Hepatocyte (in vitro differentiated cells): ENCODE measurements around the gene PROSER2. TPM values are rescaled to one million over a fixed set of nuclear protein-coding genes. Genes with fewer than 3 reads are reported as not detected.

Experiments
- DNase-seq: peaks from one replicate; pipeline ENCODE4 v3.0.0-alpha.2; 2016; ENCODE audit warnings: low spot score
- H2AFZ ChIP-seq: fragments of 200-600 bp; sonication (generic); 2 replicates; pipeline ENCODE4 v1.6.0; 2016; ENCODE audit warnings: antibody characterized with exemption, mild to moderate bottlenecking
- H3K27ac ChIP-seq: fragments of 200-600 bp; sonication (generic); 2 replicates; pipeline ENCODE4 v1.5.1; 2016; ENCODE audit warnings: mild to moderate bottlenecking
- H3K27me3 ChIP-seq: fragments of 200-600 bp; sonication (generic); 2 replicates; pipeline ENCODE4 v1.6.1; 2016
- H3K36me3 ChIP-seq: fragments of 200-600 bp; sonication (generic); replicated peaks from 2 replicates; pipeline ENCODE4 v1.5.1; 2016; ENCODE audit warnings: low read depth; ENCODE audit not compliant: insufficient read depth
- H3K4me1 ChIP-seq: fragments of 200-600 bp; sonication (generic); 2 replicates; pipeline ENCODE4 v1.5.1; 2016; ENCODE audit warnings: mild to moderate bottlenecking, moderate library complexity; ENCODE audit not compliant: insufficient read depth
- H3K4me2 ChIP-seq: fragments of 200-600 bp; sonication (generic); 2 replicates; pipeline ENCODE4 v1.6.0; 2016
- H3K4me3 ChIP-seq: fragments of 200-600 bp; sonication (generic); 2 replicates; pipeline ENCODE4 v1.5.1; 2016; ENCODE audit warnings: mild to moderate bottlenecking
- H3K79me2 ChIP-seq: fragments of 200-600 bp; sonication (generic); 2 replicates; pipeline ENCODE4 v1.6.0; 2017; ENCODE audit warnings: mild to moderate bottlenecking
- H3K9me2 ChIP-seq: fragments of 200-600 bp; sonication (generic); replicated peaks from 2 replicates; pipeline ENCODE4 v1.6.0; 2017; ENCODE audit warnings: mild to moderate bottlenecking; ENCODE audit not compliant: insufficient read depth
- H3K9me3 ChIP-seq: fragments of 200-600 bp; sonication (generic); 2 replicates; pipeline ENCODE4 v1.5.1; 2016; ENCODE audit warnings: low read depth, mild to moderate bottlenecking
- H4K20me1 ChIP-seq: fragments of 200-600 bp; sonication (generic); 2 replicates; pipeline ENCODE4 v1.6.0; 2016; ENCODE audit warnings: mild to moderate bottlenecking; ENCODE audit not compliant: insufficient read depth, poor library complexity, severe bottlenecking
- EZH2 ChIP-seq: fragments of 200-600 bp; sonication (generic); IDR thresholded peaks from 2 replicates; pipeline ENCODE4 v1.6.1; 2016; ENCODE audit warnings: antibody characterized with exemption, mild to moderate bottlenecking, borderline replicate concordance
- EZH2phosphoT487 ChIP-seq: fragments of 200-600 bp; sonication (generic); IDR thresholded peaks from one replicate; pipeline ENCODE4 v1.6.1; 2018; ENCODE audit warnings: antibody characterized with exemption, mild to moderate bottlenecking, low read depth, moderate library complexity; ENCODE audit not compliant: unreplicated experiment, severe bottlenecking
- WGBS: methylation state at CpG from one replicate; pipeline ENCODE4 v1.1.6; 2016; ENCODE audit warnings: low lambda C conversion rate; ENCODE audit errors: missing lambda C conversion rate; 5-methylcytosine and 5-hydroxymethylcytosine counted together
- polyA plus RNA-seq: library from polyadenylated mRNA; unstranded; fragments of >200 nt; fragmentation: Nextera tagmentation; extraction: Ambion mirVana; gene quantifications from 2 replicates; pipeline ENCODE4 v1.2.1, GENCODE V29; 2016
- total RNA-seq: library from RNA; depleted of rRNA; stranded (reverse); fragments of >200 nt; gene quantifications from 2 replicates; pipeline ENCODE4 v1.2.3, GENCODE V29; 2014
- TF ChIP-seq, protein P1 (sequence below): fragments of 200-600 bp; sonication (generic); IDR thresholded peaks from 2 replicates; pipeline ENCODE4 v1.5.1; 2016; ENCODE audit warnings: antibody characterized with exemption, mild to moderate bottlenecking; ENCODE audit not compliant: poor library complexity

Gene PROSER2
- total and polyA plus RNA-seq, 2 experiments from 2014 or later: 13.3 to 39.9 TPM

DNA sequence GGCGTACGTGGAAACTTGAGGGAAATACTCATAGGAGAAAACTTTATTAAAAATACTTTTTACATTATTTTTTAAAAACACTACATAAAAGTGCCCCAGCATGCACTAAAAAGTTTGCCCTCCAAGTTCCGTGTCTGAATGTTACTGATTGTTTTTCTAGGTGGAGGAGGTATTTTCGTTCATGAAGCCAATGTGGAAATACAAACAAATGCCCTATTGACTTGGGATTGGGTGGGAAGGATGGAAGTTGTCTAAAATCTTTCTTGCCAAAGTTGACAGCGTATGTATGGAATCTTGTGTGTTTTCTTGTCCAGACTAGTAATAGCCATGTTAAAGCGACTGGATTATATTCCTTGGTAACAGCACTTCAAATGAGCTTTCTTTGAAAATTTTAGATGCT is 1.2 kb downstream of the PROSER2 start:
- TF ChIP-seq EZH2 (no peak), EZH2phosphoT487 (no peak)
- TF ChIP-seq, protein P1, sequence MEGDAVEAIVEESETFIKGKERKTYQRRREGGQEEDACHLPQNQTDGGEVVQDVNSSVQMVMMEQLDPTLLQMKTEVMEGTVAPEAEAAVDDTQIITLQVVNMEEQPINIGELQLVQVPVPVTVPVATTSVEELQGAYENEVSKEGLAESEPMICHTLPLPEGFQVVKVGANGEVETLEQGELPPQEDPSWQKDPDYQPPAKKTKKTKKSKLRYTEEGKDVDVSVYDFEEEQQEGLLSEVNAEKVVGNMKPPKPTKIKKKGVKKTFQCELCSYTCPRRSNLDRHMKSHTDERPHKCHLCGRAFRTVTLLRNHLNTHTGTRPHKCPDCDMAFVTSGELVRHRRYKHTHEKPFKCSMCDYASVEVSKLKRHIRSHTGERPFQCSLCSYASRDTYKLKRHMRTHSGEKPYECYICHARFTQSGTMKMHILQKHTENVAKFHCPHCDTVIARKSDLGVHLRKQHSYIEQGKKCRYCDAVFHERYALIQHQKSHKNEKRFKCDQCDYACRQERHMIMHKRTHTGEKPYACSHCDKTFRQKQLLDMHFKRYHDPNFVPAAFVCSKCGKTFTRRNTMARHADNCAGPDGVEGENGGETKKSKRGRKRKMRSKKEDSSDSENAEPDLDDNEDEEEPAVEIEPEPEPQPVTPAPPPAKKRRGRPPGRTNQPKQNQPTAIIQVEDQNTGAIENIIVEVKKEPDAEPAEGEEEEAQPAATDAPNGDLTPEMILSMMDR: no peak
- Histone ChIP-seq H4K20me1 (no peaks in the 10 kb centered on the region), H3K79me2 (peaks cover 60% of the 10 kb centered on the region), H3K4me2 (peak overlapping the region; percentile 92), H3K4me3 (peak overlapping the region; percentile 74), H3K36me3 (no peaks in the 10 kb centered on the region), H3K4me1 (peaks cover 14% of the 10 kb centered on the region), H3K27ac (peak overlapping the region; percentile 79), H3K9me2 (no peaks in the 10 kb centered on the region), H2AFZ (no peak overlapping the region), H3K27me3 (no peaks in the 10 kb centered on the region), H3K9me3 (no peaks in the 10 kb centered on the region)
- DNase-seq: no peak
- 52% methylated on average over 6 of the region's 6 CpGs for WGBS

DNA sequence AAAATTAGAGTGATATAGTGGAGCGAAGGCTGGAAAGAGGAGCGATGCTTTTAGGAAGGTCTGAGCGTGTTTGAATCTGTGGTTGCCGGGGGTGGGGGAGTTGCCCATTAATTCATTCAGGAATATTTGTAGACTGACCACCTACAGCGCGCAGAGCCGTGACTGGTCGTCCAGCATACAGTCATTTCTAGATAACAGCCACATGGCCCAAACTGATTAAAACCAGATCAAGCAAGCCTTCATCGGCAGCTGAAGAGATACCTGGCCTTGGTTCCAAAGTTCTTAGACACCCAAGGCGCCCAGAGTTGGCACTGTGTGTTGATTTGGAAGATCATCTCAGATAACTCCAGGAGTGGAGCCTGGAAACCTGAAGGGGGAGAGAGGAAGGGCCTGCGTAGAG is 1.7 kb downstream of the PROSER2 start:
- H3K36me3 ChIP-seq: no peaks in the 10 kb centered on the region
- no peaks in the 10 kb centered on the region for H3K9me3 ChIP-seq
- WGBS: 63% methylated on average over 11 of the region's 11 CpGs
- peak overlapping the region; percentile 79 for H3K27ac ChIP-seq
- H3K9me2 ChIP-seq: no peaks in the 10 kb centered on the region
- DNase-seq: peak; percentile 39
- TF ChIP-seq, protein P1: no peak
- TF ChIP-seq EZH2phosphoT487 (no peak), EZH2 (no peak)
- H3K4me2 ChIP-seq: peak overlapping the region; percentile 92
- H3K27me3 ChIP-seq: no peaks in the 10 kb centered on the region
- H3K4me1 ChIP-seq: peaks cover 14% of the 10 kb centered on the region
- H3K79me2 ChIP-seq: peaks cover 65% of the 10 kb centered on the region
- H3K4me3 ChIP-seq: peak overlapping the region; percentile 74
- no peaks in the 10 kb centered on the region for H4K20me1 ChIP-seq
- no peak overlapping the region for H2AFZ ChIP-seq

DNA sequence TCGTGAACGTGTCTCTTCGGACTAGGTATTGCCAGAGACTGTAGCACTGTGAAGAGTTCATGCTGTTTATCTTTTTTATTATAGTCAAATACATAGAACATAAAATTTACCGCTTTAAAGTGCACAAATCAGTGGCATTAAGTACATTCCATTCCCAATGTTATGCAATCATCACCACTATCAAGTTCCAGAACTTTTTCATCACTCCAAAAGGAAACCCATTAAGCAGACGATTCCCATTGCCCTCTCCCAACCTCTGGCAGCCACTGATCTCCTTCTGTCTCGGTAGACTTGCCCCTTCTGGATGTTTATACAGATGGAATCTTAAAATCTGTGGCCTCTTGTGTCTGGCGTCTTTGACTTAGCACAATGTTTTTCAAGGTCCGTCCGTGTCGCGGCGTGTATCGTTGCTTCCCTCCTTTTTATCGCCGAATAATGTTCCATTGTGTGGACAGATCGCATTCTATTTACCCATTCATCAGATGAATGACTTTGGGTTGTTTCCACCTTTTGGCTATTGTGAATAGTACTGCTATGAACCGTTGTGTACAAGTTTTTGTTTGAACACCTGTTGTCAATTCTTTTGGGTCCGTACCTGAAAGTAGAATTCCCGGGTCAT is 2.7 kb downstream of the PROSER2 start:
- peaks cover 25% of the 10 kb centered on the region for H3K4me1 ChIP-seq
- no peaks in the 10 kb centered on the region for H3K36me3 ChIP-seq
- no peak for TF ChIP-seq EZH2phosphoT487
- TF ChIP-seq, protein P1: no peak
- TF ChIP-seq EZH2: no peak
- 77% methylated on average over 19 of the region's 19 CpGs for WGBS
- H2AFZ ChIP-seq: no peak overlapping the region
- no peaks in the 10 kb centered on the region for H3K9me3 ChIP-seq
- no peaks in the 10 kb centered on the region for H3K9me2 ChIP-seq
- no peak for DNase-seq
- H3K27me3 ChIP-seq: no peaks in the 10 kb centered on the region
- H3K27ac ChIP-seq: peak overlapping the region; percentile 79
- H3K4me3 ChIP-seq: no peak overlapping the region
- peaks cover 72% of the 10 kb centered on the region for H3K79me2 ChIP-seq
- no peaks in the 10 kb centered on the region for H4K20me1 ChIP-seq
- H3K4me2 ChIP-seq: peak overlapping the region; percentile 92
